ENCODE data around the gene COLEC12.

Gene COLEC12

DNA sequence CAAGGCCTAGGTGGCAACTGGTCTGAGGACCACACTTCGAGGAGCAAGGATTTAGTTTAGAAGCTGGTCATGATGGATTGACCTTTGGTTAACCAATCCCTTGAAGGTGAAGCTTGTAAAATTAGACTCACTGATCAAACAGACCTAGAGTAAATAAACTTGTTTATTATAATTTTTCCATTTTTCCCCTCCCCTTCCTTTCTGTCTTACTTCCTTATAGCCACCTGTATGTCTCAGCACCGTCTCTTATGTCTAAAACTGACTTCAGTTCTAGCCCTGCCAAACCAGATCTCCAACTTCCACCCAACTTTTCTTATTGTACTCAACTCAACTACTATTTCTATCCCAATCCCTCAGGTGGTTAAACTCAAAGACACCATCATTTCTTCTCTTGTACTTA, 139.8 kb downstream of the COLEC12 start:
- DNase-seq (ENCODE audit: low read depth) = no peak

DNA sequence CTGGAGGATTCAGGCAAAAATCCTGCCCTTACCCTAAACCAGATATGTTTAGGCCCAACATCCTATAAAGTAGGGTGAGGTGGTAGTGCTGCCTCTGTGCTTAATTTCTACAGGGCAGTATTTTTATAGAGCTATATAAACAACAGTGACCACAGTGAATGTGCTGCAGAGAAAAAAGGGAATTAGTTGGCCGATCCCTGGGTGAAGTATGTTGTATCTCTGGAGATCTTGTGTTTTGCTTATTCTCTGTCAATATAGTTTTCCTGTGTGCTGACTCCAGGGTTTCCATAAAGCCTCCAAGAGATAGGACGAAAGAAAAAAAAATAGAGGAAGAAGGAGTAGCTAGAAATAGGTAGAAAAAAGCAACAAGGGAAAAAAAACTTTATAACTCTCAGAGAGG, 143.7 kb downstream of the COLEC12 start:
- DNase-seq (ENCODE audit: low read depth) = no peak

DNA sequence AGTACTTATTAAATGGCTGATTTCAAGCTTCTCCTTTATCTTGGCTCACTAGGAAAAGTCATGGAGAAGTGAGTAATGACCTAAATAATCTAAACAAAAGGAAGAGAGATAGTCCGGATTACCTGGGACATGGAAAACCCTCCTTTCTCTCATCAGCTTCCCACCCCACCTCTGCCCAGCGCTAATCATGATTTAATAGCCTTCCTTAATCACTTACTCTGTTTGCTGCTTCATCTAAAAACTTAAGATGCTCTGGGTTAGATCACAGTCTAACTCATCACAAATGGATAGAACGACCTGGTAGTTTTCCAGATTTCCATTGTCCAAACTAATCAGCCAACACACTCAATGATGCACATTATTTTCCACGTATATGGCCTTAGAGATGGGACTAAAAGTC, 144.8 kb downstream of the COLEC12 start:
- DNase-seq (ENCODE audit: low read depth) = no peak

DNA sequence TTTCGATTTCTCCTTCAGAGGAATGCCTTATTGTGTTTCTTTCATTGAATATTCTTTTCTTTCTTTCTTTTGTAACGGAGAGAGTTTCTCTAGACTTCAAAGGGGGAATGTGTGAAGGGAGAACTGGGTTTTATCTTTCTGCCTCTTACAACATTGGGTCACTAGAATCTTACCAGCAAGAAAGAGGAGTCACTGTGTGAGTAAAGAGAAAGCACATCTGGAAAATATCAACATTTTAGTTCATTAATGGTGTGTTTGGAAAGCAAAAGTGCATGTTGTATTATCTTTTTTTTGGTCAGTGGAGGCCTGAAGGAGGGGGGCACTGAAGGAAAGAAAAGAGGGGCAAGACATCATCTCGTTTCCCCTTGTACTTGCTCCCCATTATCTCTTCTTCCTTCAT, 146.0 kb downstream of the COLEC12 start:
- DNase-seq (ENCODE audit: low read depth) = peak; percentile 17

DNA sequence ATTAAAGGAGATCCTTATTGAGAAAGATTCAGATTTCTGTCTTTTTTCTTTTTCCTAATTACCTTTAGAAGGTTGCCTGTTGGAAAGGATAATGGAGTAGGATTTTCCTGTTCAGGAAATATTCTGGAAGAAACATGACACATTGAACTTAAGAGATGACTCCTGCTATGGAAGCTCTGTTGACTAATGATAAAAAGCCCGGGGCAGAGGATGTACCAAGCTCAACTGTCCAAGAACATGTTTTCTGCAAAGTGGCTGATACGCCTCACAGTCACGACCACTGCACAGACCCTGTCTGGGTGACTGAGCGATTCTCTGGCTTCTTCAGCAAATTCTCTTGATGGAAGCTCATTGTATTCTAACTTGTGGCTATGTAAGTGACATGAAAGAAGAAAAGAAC, 146.5 kb downstream of the COLEC12 start:
- no peak for DNase-seq (ENCODE audit: low read depth)

DNA sequence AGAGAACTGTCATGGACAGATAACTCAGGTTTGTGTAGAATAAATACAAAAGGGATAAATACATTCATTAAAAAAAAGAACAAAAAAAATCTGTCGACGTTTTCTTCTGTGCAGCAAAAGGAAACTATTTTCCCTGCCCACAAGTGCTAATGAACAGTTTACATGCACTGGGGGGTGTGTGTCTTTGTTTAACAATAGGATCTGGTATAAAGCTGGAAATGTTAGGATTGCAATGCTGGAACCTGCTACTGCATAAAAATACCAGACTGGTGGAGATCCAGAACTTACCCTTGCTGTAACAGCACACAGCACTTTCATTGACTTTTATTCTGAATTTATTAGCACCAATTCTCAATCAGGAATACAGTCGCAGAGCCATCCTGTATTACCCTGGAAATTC, 148.1 kb downstream of the COLEC12 start:
- no peak for DNase-seq (ENCODE audit: low read depth)

DNA sequence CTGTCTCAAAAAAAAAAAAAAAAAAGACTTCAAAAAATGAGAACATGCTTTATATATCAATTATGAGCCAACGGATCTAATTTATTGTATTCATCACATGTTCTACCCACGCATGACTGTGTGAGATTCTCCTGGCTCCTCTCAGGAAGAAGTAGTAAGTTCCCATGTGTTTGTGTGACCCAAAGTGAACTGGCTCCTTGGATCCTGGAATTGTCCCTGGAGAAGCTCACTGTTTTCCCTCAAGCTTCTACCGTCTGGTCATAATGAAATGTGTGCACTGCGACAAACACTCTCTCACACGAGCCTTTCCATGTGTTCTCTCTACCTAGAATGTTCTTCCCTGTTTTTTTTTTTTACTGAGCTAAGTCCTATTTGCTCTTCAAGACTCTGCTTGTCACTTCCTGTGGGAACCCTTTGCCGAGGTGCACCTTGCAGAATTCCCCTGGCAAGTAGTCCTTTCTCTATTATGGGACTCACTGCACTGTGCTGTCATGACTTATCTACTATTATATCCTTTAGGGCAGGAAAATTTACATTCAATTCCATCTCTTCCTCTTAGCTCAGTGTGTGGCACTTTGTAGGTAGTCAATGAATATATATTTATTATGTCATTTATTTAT, 149.4 kb downstream of the COLEC12 start:
- no peak for DNase-seq (ENCODE audit: low read depth)

DNA sequence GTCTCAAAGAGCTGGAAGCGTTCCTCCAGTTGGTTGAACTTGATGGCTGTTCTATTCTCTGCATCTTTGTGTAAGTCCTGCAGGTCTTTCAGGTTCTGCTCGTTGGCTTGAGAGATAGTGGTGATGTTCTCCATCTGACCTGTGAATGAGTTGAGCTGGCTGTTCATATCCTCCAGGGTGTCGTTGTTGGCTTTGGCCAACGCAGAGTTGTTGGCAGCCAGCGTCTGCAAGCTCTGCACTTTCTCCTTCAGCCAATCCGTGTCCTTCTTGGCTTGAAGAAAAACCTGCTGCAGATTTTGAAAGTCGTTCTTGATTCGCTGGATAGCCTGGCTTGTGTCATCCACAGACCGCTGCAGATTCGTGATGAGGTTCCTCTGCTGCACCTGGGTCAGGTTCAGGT, 153.9 kb downstream of the COLEC12 start:
- no peak for DNase-seq (ENCODE audit: low read depth)

DNA sequence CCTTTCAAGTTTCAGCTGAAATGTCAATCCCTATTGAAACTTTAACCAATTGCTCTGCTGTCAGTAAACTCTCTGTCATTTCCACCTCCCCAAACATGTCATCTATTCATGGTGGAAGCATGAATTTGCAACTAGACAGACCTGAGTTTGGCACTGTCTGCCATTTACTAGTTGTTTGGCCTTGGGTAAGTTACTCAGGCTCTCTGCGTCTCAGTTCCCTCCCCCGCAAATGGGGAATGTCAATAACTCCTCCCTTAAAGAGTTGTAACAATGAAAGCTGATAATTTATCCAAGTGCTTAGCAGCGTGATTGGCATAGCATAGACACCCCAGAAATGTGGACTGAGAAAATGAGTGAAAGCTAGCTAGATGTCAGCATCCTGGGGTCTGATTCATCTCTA, 159.4 kb downstream of the COLEC12 start:
- no peak for DNase-seq (ENCODE audit: low read depth)

DNA sequence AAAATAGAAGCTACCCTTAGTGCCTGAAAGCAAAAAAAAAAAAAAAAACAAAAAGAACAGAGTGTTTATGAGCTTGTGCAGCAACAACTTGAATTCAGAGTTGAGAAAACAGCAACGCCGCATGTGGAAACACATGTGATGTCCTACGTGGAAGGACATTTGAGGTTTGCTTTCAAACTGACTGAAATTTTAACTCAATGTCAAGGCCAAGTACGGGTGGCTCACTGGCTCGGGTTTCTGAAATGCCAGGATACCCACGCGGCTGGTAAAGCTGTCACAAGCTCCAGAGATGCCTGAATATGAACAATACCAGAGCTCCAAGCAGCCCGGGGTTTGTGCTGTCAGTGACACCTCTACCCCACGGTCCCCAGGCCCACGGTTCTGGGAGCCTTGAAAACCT, 160.5 kb downstream of the COLEC12 start:
- DNase-seq (ENCODE audit: low read depth) = no peak

DNA sequence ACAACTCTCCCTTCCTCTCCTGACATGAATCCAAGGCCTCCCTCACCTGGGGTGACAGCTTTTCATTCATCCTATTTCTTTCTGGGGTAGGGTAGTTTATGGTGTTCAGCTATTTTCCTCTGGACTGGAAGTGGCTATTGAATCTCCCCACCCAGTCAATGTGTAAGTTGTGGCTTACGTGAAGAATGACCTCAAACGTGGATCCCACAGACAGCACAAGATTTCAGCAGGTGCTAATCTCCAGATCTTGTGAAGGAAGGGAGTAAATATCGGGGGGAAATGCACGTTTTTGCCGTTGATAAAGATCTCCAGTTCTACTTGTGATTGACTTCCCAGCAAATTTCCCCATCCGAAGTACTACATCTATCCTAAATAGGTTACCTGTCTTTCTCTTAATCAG, 161.3 kb downstream of the COLEC12 start:
- DNase-seq (ENCODE audit: low read depth) = no peak

DNA sequence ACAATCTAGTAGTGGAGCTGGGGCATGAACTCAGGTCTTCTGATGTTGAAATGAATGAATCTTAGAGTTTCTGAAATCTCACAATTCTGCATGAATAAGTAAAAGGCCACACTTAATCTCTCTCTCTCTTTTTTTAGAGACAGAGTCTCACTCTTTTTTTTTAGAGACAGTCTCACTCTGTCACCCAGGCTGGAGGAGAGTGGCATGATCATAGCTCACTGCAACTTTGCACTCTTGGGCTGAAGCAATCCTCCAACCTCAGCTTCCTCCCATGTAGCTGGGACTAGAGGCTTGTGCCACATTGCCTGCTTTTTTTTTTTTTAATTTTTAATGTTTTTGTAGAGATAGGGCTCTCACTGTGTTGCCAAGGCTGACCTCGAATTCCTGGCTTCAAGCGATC, 163.8 kb downstream of the COLEC12 start:
- DNase-seq (ENCODE audit: low read depth) = no peak

DNA sequence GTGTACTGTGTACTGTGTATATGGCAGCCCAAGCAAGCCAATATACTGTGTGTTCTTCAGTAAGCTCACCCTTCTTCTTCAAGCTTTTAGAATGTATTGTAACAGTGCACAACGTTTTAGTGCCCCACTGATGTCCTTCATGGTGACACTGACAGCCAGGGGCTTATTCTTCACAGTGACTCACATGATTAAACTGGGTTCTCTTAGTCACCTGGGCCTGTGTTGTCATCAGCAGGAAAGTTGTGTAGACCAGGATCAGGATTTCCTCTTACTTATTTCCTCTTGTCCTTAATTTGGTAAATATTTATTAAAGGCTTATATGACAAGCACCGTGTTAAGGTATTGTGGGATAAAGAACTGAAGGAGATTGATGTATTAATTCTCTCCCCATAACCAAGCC, 164.8 kb downstream of the COLEC12 start:
- no peak for DNase-seq (ENCODE audit: low read depth)

DNA sequence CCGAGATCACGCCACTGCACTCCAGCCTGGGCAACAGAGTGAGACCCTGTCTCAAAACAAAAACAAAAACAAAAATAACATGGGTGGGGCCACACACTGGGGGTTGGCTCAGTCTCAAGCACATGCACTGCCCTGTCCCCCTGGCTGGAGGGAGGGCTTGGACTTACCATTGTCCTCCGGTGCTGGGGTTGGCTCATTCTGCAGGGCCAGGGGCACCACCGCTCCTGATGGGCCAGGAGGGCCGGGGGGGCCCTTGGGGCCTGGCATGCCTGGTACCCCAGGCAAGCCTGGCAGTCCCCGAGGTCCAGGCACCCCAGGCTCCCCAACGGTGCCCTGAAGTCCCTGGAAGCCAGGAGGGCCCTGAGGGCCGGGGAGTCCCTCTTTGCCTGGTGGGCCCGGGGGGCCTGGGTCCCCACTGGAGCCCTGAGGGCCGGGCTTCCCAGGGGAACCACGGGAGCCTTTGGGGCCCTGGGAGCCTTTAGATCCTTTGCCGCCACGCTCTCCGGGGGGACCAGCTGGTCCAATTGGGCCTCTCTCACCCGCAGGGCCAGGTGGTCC, 165.8 kb downstream of the COLEC12 start:
- no peak for DNase-seq (ENCODE audit: low read depth)

DNA sequence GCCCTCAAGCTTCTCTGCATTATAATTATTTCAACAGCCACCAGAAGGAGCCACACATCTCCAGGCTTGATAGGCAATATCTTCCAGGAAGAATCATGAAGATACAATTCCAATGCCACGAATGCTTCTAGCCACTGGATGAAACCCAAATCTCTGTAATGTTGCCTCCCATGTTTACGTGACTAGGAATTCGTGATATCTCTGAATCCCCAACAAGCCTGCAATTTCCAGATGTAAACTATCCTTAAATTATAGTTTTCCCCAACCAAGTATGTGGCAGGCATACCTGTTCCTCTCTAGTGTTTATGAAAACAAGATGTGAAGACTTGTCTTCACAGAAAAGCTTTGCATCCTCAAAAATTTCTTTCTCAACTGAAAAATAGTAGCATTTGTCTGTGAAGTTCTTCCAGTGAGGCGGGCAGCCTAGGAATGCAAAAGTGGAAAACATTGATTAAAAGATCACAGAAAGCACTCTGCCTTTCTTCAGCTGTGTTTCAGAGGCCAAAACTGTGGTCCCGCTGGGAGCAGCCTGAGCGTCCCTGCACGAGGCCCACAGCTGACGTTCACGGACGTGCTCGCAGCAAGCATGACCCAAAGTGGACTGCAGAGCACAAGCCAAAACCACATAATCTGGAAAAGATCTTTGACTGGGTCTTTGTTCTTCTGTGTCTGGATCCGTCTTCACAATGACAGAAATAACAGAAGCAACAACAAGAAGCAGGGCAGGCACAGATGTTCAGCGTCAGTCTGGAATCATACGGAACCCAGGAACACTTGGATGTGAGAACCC, 167.6 kb downstream of the COLEC12 start:
- peak; percentile 24 for DNase-seq (ENCODE audit: low read depth)

DNA sequence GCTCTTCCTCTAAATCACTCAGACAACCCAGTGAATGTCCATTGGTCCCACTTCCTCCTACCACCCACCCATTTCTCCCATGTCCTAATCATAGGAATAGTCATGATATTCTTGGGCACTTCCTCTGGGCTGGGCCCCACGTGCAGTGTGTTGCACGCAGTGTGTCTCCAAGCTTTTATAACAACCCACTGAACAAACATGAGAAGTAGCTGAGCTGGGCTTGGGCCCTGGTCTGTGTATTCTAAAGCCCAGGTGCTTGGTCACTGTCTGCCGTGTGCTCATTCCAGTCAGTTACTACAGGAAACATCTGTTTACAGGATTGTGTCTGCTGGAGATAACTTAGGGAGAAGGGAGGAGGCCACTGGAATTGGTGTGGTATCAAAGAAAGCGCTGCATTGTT, 168.5 kb downstream of the COLEC12 start:
- no peak for DNase-seq (ENCODE audit: low read depth)

DNA sequence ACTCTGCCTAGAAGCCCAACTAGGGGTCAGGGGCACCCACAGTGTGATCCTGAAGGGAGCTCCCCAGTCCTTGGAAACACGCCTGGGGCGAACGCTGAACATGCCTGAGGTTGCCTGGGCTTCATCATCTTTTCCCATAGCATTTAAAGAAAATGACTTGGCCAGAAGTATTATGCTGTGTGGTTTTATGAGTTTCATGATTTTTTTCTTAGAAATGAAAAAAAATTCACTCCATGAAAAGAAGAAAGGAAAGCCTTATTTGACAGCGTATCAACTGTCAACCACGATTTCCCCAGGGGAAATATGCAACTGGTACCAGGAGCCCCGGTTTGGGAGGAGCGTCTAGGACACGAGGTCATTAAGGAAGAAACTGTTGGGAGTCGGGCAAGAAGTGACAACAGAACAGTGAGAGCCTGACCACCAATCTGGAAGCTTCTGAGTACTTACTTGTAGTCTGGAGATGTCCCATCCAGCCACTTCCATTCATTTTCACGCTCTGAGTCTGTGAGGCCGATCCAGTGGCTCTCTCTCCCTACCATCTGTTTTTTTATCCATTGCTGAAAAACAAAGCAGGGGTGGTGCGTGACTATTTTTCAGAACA, 169.2 kb downstream of the COLEC12 start:
- no peak for DNase-seq (ENCODE audit: low read depth)

DNA sequence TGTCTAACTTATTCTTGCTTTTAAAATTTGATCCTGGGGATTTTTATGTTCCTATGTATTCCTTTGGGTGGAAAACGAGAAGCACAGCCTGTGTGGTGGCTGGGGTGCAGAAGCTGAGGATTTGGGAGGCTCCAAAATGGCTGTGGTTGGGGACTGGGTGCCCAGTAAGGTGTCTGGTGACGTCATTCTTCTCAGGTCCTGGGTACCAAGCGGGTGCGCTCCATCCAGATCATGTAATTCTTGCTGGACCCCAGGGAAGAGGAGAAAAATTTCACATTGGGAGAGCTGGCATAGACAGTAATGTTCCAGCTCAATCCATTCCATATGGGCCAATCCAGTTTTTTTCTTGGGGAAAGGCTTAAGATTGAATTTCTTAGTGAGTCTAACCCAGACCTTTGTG, 171.6 kb downstream of the COLEC12 start:
- no peak for DNase-seq (ENCODE audit: low read depth)

DNA sequence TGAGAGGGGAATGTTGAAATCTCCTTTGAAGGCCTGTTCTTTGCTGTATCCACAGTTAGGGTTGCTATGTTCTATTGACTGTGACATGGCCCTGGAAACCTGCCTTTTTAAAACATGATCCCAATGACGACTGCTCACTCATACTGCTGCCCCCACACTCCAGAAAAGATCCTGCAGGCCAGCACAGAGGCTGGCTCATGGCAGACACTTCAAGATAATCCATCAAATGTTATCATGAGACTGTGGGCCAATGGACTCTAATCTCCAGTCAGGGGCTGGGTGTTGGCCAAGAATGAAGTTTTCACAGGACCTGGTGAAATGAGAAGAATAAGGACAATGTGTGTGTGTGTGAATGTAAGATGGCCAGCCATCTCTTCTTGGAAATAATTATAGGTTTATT, 173.7 kb downstream of the COLEC12 start:
- no peak for DNase-seq (ENCODE audit: low read depth)

DNA sequence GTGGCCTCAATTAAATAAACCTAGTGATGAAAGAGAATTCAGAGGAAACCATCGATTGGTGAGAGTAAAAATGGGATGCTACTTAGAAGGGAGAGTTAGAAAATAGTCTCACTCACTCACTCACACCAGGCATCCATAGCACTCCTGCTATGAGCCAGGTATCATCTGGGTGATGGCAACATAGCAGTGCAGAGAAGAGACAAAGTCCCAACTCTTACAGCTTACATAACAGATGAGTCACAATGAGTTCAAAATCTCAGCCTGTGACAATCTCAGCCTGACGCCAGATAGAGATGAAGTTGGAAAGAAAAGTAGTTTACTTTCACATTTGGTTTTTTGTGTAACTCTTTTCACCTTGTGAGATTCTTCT, 177.3 kb downstream of the COLEC12 start:
- DNase-seq (ENCODE audit: low read depth) = peak; percentile 27

DNA sequence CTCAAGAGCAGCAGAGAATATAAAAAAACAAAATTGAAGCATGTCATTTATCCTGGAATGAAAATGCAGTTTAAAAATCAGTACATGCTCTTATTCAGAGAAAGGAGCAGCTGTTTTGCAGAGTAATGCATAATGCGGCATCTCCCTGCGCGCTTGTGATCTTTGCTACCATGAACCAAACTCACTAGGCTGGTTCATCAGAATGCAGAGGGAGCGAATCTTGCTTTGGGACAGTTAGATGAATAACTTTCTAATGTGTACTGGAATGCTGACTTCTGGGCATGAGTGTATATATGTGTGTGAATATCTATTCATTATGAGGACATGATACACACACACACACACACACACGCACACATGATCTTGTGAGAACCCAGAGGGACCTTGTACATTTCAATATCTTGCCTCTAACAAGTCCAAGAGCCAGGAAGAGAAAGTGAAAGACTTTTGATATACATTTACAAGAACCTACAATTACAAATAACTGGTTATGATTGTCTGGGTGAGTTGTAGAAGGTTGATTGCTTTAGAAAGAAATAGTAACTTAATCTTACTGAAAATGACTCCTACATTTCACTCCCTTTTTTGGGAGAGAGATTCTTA, 178.5 kb downstream of the COLEC12 start:
- no peak for DNase-seq (ENCODE audit: low read depth)

DNA sequence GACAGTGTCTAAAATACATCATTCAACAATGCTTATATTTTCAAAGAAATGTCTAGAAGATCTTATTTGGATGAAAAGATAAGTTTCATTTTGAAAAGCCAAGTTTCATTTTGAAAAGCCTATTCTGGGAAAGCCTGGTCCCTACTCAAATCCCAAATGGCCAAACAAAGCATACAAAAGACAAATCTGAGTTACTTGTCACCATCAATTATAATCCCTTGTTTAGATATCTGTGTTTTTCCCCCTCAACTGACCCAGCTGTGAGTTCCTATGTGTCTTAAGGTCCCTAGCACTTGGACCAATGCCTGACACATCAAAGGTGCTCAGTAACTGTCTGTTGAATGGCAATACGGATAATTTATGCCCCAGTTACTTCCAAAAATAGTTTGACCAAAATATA, 180.3 kb downstream of the COLEC12 start:
- DNase-seq (ENCODE audit: low read depth) = no peak

DNA sequence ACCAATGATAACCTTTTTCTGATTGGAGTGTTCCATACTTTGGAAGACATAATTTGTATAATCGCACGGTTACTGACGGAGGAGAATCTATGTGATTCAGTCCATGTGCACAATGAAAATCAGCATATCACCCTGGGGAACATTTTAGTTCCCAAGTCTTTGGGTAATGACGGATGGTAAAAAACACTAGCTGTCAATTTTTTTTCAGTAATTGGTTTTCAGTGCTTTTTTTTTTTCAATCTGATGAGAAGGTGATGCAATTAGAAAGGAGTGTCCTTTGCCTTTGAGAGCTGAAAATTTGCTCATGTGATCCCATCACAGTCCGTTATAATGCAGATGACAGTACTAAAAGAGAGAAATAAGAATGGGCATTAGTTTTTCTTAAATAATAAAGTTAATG, 180.8 kb downstream of the COLEC12 start:
- DNase-seq (ENCODE audit: low read depth) = no peak
